A673 (cell line): Measurements from ENCODE around the gene FLT1. TPM values are rescaled to one million over a fixed set of nuclear protein-coding genes. Genes with fewer than 3 reads are reported as not detected.

Experiments used
- BruUV-seq: library from RNA; stranded (reverse); fragments of 400-500 nt; replicated peaks from 2 replicates; lab custom pipeline; 2021; lab: Mats Ljungman, UMichigan
- CTCF ChIA-PET: fragments of 300-600 bp; sonication (Branson Sonifier 250); formaldehyde crosslinking; loops from one replicate; lab custom pipeline; 2022; ENCODE audit warnings: antibody characterized with exemption; lab: Charles Lee
- POLR2A ChIA-PET: fragments of 300-600 bp; sonication (Branson Sonifier 250); formaldehyde crosslinking; loops from one replicate; lab custom pipeline; 2022; ENCODE audit warnings: antibody characterized with exemption; ENCODE audit not compliant: low non-redundant PET; lab: Charles Lee
- DNase-seq: peaks from one replicate; pipeline ENCODE4 v3.0.0-alpha.2; 2015; ENCODE audit warnings: low spot score
- H3K27ac ChIP-seq: fragments of 200-600 bp; sonication (generic); 2 replicates; pipeline ENCODE4 v1.5.1; 2016; ENCODE audit warnings: mixed run types, low read depth, mild to moderate bottlenecking, mixed read lengths, antibody characterized with exemption, low read length; ENCODE audit not compliant: poor library complexity, severe bottlenecking
- H3K27me3 ChIP-seq: fragments of 200-600 bp; sonication (generic); replicated peaks from 2 replicates; pipeline ENCODE4 v1.6.1; 2017; ENCODE audit warnings: mixed run types, low read depth, mild to moderate bottlenecking, mixed read lengths, antibody characterized with exemption, low read length; ENCODE audit not compliant: insufficient read depth, poor library complexity
- H3K36me3 ChIP-seq: fragments of 200-600 bp; sonication (generic); 2 replicates; pipeline ENCODE4 v1.6.1; 2016; ENCODE audit warnings: mixed run types, mild to moderate bottlenecking, mixed read lengths, antibody characterized with exemption, low read length; ENCODE audit not compliant: insufficient read depth, poor library complexity, severe bottlenecking
- H3K4me1 ChIP-seq: fragments of 200-600 bp; sonication (generic); 2 replicates; pipeline ENCODE4 v1.6.1; 2017; ENCODE audit warnings: mixed run types, mild to moderate bottlenecking, mixed read lengths, antibody characterized with exemption, low read length; ENCODE audit not compliant: insufficient read depth, poor library complexity, severe bottlenecking
- H3K4me3 ChIP-seq: fragments of 200-600 bp; sonication (generic); 2 replicates; pipeline ENCODE4 v1.5.1; 2016; ENCODE audit warnings: low read depth, mixed run types, mild to moderate bottlenecking, mixed read lengths, low read length; ENCODE audit not compliant: poor library complexity, severe bottlenecking
- H3K9me3 ChIP-seq: fragments of 200-600 bp; sonication (generic); 2 replicates; pipeline ENCODE4 v1.6.1; 2016; ENCODE audit warnings: mixed run types, low read depth, mild to moderate bottlenecking, mixed read lengths, antibody characterized with exemption, low read length; ENCODE audit not compliant: poor library complexity, severe bottlenecking
- EZH2 ChIP-seq: fragments of 200-600 bp; sonication (generic); IDR thresholded peaks from 2 replicates; pipeline ENCODE4 v1.6.1; 2017; ENCODE audit warnings: borderline replicate concordance, low read depth, mild to moderate bottlenecking, mixed read lengths, antibody characterized with exemption, low read length; ENCODE audit not compliant: poor library complexity, severe bottlenecking
- intact Hi-C: fragments of 100-400 bp; cut with micrococcal nuclease; formaldehyde crosslinking; loops from one replicate; pipeline ENCODE4 v1.10.0; 2022; ENCODE audit not compliant: unreplicated experiment
- total RNA-seq: library from RNA; stranded (reverse); gene quantifications from 2 replicates; pipeline ENCODE4 v1.2.3, GENCODE V29; 2021
- TF ChIP-seq, protein P1 (sequence below): fragments of 300-800, 200-600 bp; sonication (generic); conservative IDR thresholded peaks from 2 replicates; pipeline ENCODE4 v1.5.1; 2017; ENCODE audit warnings: low read depth, mild to moderate bottlenecking, antibody characterized with exemption, low read length, moderate library complexity, mixed read lengths

FLT1 gene
- total RNA-seq, 1 experiment from 2014 or later = 5.2 TPM

GRCh38 chr13:28319528-28319927, 175.4 kb downstream of the FLT1 start:
- BruUV-seq = no TSS peak
- TF ChIP-seq EZH2 = no peak
- TF ChIP-seq, protein P1, sequence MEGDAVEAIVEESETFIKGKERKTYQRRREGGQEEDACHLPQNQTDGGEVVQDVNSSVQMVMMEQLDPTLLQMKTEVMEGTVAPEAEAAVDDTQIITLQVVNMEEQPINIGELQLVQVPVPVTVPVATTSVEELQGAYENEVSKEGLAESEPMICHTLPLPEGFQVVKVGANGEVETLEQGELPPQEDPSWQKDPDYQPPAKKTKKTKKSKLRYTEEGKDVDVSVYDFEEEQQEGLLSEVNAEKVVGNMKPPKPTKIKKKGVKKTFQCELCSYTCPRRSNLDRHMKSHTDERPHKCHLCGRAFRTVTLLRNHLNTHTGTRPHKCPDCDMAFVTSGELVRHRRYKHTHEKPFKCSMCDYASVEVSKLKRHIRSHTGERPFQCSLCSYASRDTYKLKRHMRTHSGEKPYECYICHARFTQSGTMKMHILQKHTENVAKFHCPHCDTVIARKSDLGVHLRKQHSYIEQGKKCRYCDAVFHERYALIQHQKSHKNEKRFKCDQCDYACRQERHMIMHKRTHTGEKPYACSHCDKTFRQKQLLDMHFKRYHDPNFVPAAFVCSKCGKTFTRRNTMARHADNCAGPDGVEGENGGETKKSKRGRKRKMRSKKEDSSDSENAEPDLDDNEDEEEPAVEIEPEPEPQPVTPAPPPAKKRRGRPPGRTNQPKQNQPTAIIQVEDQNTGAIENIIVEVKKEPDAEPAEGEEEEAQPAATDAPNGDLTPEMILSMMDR = no peak
- POLR2A ChIA-PET = no interaction called here
- H3K27me3 ChIP-seq = no peaks in the 10 kb centered on the region
- H3K9me3 ChIP-seq = no peaks in the 10 kb centered on the region
- H3K4me3 ChIP-seq = no peak overlapping the region
- H3K27ac ChIP-seq = no peak overlapping the region
- H3K36me3 ChIP-seq = no peaks in the 10 kb centered on the region
- intact Hi-C loops = no loop called here
- CTCF ChIA-PET = no interaction called here
- peaks cover 6% of the 10 kb centered on the region for H3K4me1 ChIP-seq
- DNase-seq = no peak

DNA sequence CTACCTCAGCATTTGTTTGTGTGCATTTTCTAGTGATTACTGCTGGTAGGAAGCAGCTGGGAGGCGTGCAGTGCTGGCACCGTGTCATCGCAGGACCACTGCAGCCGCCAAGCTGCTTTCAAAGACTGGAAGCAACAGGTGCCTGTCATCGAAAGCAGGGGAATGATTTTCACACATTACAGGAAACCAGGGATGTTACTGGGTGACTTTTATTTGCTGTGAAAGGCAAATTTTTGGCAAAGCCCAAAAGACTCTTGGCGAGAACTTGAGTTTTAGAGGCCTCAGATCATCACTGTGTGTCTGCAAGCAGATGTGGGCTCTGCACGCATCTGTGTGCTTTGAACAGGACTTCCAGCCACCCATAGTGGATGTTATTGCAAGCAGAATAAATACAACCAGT, 176.4 kb downstream of the FLT1 start:
- no peaks in the 10 kb centered on the region for H3K4me1 ChIP-seq
- no peak overlapping the region for H3K27ac ChIP-seq
- ChIA-PET CTCF (no interaction called here), POLR2A (no interaction called here)
- H3K4me3 ChIP-seq = no peak overlapping the region
- H3K36me3 ChIP-seq = no peaks in the 10 kb centered on the region
- intact Hi-C loops = no loop called here
- BruUV-seq = no TSS peak
- no peaks in the 10 kb centered on the region for H3K9me3 ChIP-seq
- H3K27me3 ChIP-seq = no peaks in the 10 kb centered on the region
- TF ChIP-seq EZH2 = no peak
- TF ChIP-seq, protein P1 = no peak
- DNase-seq = no peak

- intact Hi-C loops = no loop called here
- Histone ChIP-seq H3K36me3 (no peaks in the 10 kb centered on the region), H3K4me3 (no peak overlapping the region), H3K27me3 (no peaks in the 10 kb centered on the region), H3K4me1 (no peaks in the 10 kb centered on the region), H3K27ac (no peak overlapping the region), H3K9me3 (no peaks in the 10 kb centered on the region)
- no TSS peak for BruUV-seq
- POLR2A ChIA-PET = no interaction called here
- no peak for TF ChIP-seq EZH2
- TF ChIP-seq, protein P1 = no peak
- DNase-seq = no peak
- CTCF ChIA-PET = interaction anchor here (0.6 kb wide), 1 partner anchor 496 kb away, joined by 3 read pairs; no protein-coding TSS in a partner anchor
Observed at GRCh38 chr13:28316836-28317235, 178.1 kb downstream of the FLT1 start.
